GM18909 (cell line): ENCODE measurements around the gene NR2F1-AS1.
"Not testable (repeated sequence)": the region's sequence is repeated elsewhere in the genome, so short reads cannot be mapped to it uniquely, and the experiment has no call there.

Experiments
- ATAC-seq: cut with Tn5 transposase; IDR thresholded peaks from one replicate; pipeline ENCODE4 v1.9.1; 2021; ENCODE audit warnings: mild to moderate bottlenecking; ENCODE audit not compliant: unreplicated experiment, poor library complexity

Gene NR2F1-AS1

GRCh38 chr5:93557021-93557604, 23.9 kb downstream of the NR2F1-AS1 start:
- ATAC-seq, result no peak

- ATAC-seq, result not testable (repeated sequence)
These were observed 31.4 kb downstream of the NR2F1-AS1 start for GRCh38 chr5:93549594-93549993.

- ATAC-seq, result no peak
These were observed 35.1 kb downstream of the NR2F1-AS1 start for GRCh38 chr5:93545872-93546271.

- no peak for ATAC-seq
These were observed 48.6 kb downstream of the NR2F1-AS1 start for GRCh38 chr5:93532370-93532769.

GRCh38 chr5:93521815-93522214, 59.2 kb downstream of the NR2F1-AS1 start:
- ATAC-seq, result not testable (repeated sequence)

- ATAC-seq, result no peak
These were observed 61.3 kb downstream of the NR2F1-AS1 start for GRCh38 chr5:93519740-93520139.

- ATAC-seq, result no peak
These were observed 63.2 kb downstream of the NR2F1-AS1 start for GRCh38 chr5:93517828-93518227.

- ATAC-seq, result no peak
These were observed 67.7 kb downstream of the NR2F1-AS1 start for GRCh38 chr5:93513298-93513697.

- ATAC-seq, result no peak
These were observed 68.2 kb downstream of the NR2F1-AS1 start for GRCh38 chr5:93512799-93513198.

GRCh38 chr5:93511445-93511844, 69.6 kb downstream of the NR2F1-AS1 start:
- no peak for ATAC-seq

GRCh38 chr5:93510626-93511380, 70.2 kb downstream of the NR2F1-AS1 start:
- no peak for ATAC-seq

- ATAC-seq, result not testable (repeated sequence)
These were observed 75.5 kb downstream of the NR2F1-AS1 start for GRCh38 chr5:93505553-93505952.

- ATAC-seq, result no peak
These were observed 77.4 kb downstream of the NR2F1-AS1 start for GRCh38 chr5:93503598-93504067.

- ATAC-seq, result no peak
These were observed 83.9 kb downstream of the NR2F1-AS1 start for GRCh38 chr5:93497096-93497495.

GRCh38 chr5:93479982-93480509, 101.0 kb downstream of the NR2F1-AS1 start:
- no peak for ATAC-seq

GRCh38 chr5:93477816-93478215, 103.2 kb downstream of the NR2F1-AS1 start:
- ATAC-seq, result no peak

GRCh38 chr5:93476251-93476742, 104.7 kb downstream of the NR2F1-AS1 start:
- ATAC-seq, result no peak

GRCh38 chr5:93462916-93463315, 118.1 kb downstream of the NR2F1-AS1 start:
- ATAC-seq, result no peak

GRCh38 chr5:93461756-93462155, 119.3 kb downstream of the NR2F1-AS1 start:
- ATAC-seq, result no peak

- ATAC-seq, result no peak
These were observed 120.7 kb downstream of the NR2F1-AS1 start for GRCh38 chr5:93460286-93460685.

GRCh38 chr5:93456796-93457195, 124.2 kb downstream of the NR2F1-AS1 start:
- not testable (repeated sequence) for ATAC-seq
